ENCODE data around the gene TM7SF2.
"Not testable (repeated sequence)": the region's sequence is repeated elsewhere in the genome, so short reads cannot be mapped to it uniquely, and the experiment has no call there.

TM7SF2 gene

GRCh38 chr11:65116370-65117205 lies 4.9 kb downstream of the TM7SF2 start:
- H3K36me3 Mint-ChIP-seq (ENCODE audit: low read depth) = peaks cover 48% of the 10 kb centered on the region
- peaks cover 76% of the 10 kb centered on the region for H3K4me1 Mint-ChIP-seq
- DNase-seq (peak; percentile 69), ATAC-seq (peak; percentile 16)
- no peaks in the 10 kb centered on the region for H3K9me3 Mint-ChIP-seq
- H3K27me3 Mint-ChIP-seq = no peaks in the 10 kb centered on the region
- peak overlapping the region; percentile 86 for H3K4me3 Mint-ChIP-seq
- H3K27ac Mint-ChIP-seq = peak overlapping the region; percentile 95

- Mint-ChIP-seq H3K9me3 (no peaks in the 10 kb centered on the region), H3K36me3 (ENCODE audit: low read depth) (peaks cover 56% of the 10 kb centered on the region), H3K4me1 (peaks cover 76% of the 10 kb centered on the region), H3K27me3 (no peaks in the 10 kb centered on the region), H3K4me3 (peak within 1 kb of the TSS; percentile 86), H3K27ac (peak within 1 kb of the TSS; percentile 95)
- ATAC-seq (peak; percentile 51), DNase-seq (peak; percentile 100)
These were observed 5.8 kb downstream of the TM7SF2 start, which contains the start of gene ZNHIT2 for GRCh38 chr11:65117206-65118096. TSS of gene ZNHIT2 (minus strand) at chr11:65117701. CDS start at chr11:65117653, 48 bp downstream.

- peaks cover 56% of the 10 kb centered on the region for H3K36me3 Mint-ChIP-seq (ENCODE audit: low read depth)
- peaks cover 77% of the 10 kb centered on the region for H3K4me1 Mint-ChIP-seq
- no peak for ATAC-seq
- peak overlapping the region; percentile 89 for H3K27ac Mint-ChIP-seq
- no peaks in the 10 kb centered on the region for H3K27me3 Mint-ChIP-seq
- peak overlapping the region; percentile 86 for H3K4me3 Mint-ChIP-seq
- H3K9me3 Mint-ChIP-seq = no peaks in the 10 kb centered on the region
- no peak for DNase-seq
These were observed 6.6 kb downstream of the TM7SF2 start for GRCh38 chr11:65118097-65118837.

- H3K9me3 Mint-ChIP-seq, H3K27me3 Mint-ChIP-seq, DNase-seq, ATAC-seq: not testable (repeated sequence)
- Mint-ChIP-seq H3K4me1 (peaks cover 77% of the 10 kb centered on the region), H3K27ac (peak overlapping the region; percentile 98), H3K4me3 (peak overlapping the region; percentile 18), H3K36me3 (ENCODE audit: low read depth) (peaks cover 57% of the 10 kb centered on the region)
These were observed 7.4 kb downstream of the TM7SF2 start for GRCh38 chr11:65118891-65119669.

- Mint-ChIP-seq H3K36me3 (ENCODE audit: low read depth) (peaks cover 62% of the 10 kb centered on the region), H3K27me3 (no peaks in the 10 kb centered on the region), H3K9me3 (no peaks in the 10 kb centered on the region), H3K4me1 (peaks cover 79% of the 10 kb centered on the region), H3K4me3 (peak overlapping the region; percentile 100), H3K27ac (peak overlapping the region; percentile 98)
- no peak for ATAC-seq
- DNase-seq = no peak
These were observed 8.0 kb downstream of the TM7SF2 start for GRCh38 chr11:65119670-65119995.

GRCh38 chr11:65120831-65121230 lies 9.2 kb downstream of the TM7SF2 start:
- Mint-ChIP-seq H3K27ac (peak overlapping the region; percentile 98), H3K4me3 (peak overlapping the region; percentile 100), H3K36me3 (ENCODE audit: low read depth) (peaks cover 62% of the 10 kb centered on the region), H3K27me3 (no peaks in the 10 kb centered on the region), H3K4me1 (peaks cover 73% of the 10 kb centered on the region), H3K9me3 (no peaks in the 10 kb centered on the region)
- ATAC-seq (no peak), DNase-seq (no peak)

- Mint-ChIP-seq H3K9me3 (no peaks in the 10 kb centered on the region), H3K4me1 (peaks cover 69% of the 10 kb centered on the region), H3K27me3 (no peaks in the 10 kb centered on the region), H3K36me3 (ENCODE audit: low read depth) (peaks cover 62% of the 10 kb centered on the region), H3K27ac (peak overlapping the region; percentile 98), H3K4me3 (peak overlapping the region; percentile 100)
- no peak for ATAC-seq
- DNase-seq = peak; percentile 32
These were observed 9.8 kb downstream of the TM7SF2 start for GRCh38 chr11:65121447-65121864.

- peak; percentile 88 for ATAC-seq
- DNase-seq = peak; percentile 99
- peaks cover 67% of the 10 kb centered on the region for H3K4me1 Mint-ChIP-seq
- H3K4me3 Mint-ChIP-seq = peak within 1 kb of the TSS; percentile 100
- H3K36me3 Mint-ChIP-seq (ENCODE audit: low read depth) = peaks cover 63% of the 10 kb centered on the region
- no peaks in the 10 kb centered on the region for H3K27me3 Mint-ChIP-seq
- H3K27ac Mint-ChIP-seq = peak within 1 kb of the TSS; percentile 98
- H3K9me3 Mint-ChIP-seq = no peaks in the 10 kb centered on the region
These were observed 10.4 kb downstream of the TM7SF2 start, which contains the start of the genes FAU and MRPL49 for GRCh38 chr11:65121865-65122696. TSS of gene FAU (minus strand) at chr11:65122134. CDS start at chr11:65121813, 321 bp downstream. TSS of gene MRPL49 (plus strand) at chr11:65122321. CDS start at chr11:65122347, 26 bp downstream.

- peaks cover 45% of the 10 kb centered on the region for H3K4me1 Mint-ChIP-seq
- no peaks in the 10 kb centered on the region for H3K27me3 Mint-ChIP-seq
- peaks cover 51% of the 10 kb centered on the region for H3K36me3 Mint-ChIP-seq (ENCODE audit: low read depth)
- H3K4me3 Mint-ChIP-seq = peak overlapping the region; percentile 60
- DNase-seq = no peak
- peak overlapping the region; percentile 62 for H3K27ac Mint-ChIP-seq
- ATAC-seq = no peak
- no peaks in the 10 kb centered on the region for H3K9me3 Mint-ChIP-seq
These were observed 13.0 kb downstream of the TM7SF2 start for GRCh38 chr11:65124480-65125196.

- DNase-seq = no peak
- ATAC-seq = no peak
- peaks cover 37% of the 10 kb centered on the region for H3K4me1 Mint-ChIP-seq
- no peaks in the 10 kb centered on the region for H3K9me3 Mint-ChIP-seq
- peaks cover 43% of the 10 kb centered on the region for H3K36me3 Mint-ChIP-seq (ENCODE audit: low read depth)
- no peak overlapping the region for H3K27ac Mint-ChIP-seq
- no peaks in the 10 kb centered on the region for H3K27me3 Mint-ChIP-seq
- H3K4me3 Mint-ChIP-seq = no peak overlapping the region
These were observed 13.8 kb downstream of the TM7SF2 start for GRCh38 chr11:65125197-65126056.

- Mint-ChIP-seq H3K36me3 (ENCODE audit: low read depth) (peaks cover 35% of the 10 kb centered on the region), H3K27ac (no peak overlapping the region)
- ATAC-seq = no peak
These were observed 15.1 kb downstream of the TM7SF2 start for GRCh38 chr11:65126624-65127274.

More at GRCh38 chr11:65126624-65127274, 15.1 kb downstream of the TM7SF2 start:
- no peak for DNase-seq
- no peaks in the 10 kb centered on the region for H3K9me3 Mint-ChIP-seq
- H3K27me3 Mint-ChIP-seq = no peaks in the 10 kb centered on the region
- peaks cover 31% of the 10 kb centered on the region for H3K4me1 Mint-ChIP-seq
- H3K4me3 Mint-ChIP-seq = no peak overlapping the region
